A673 (cell line): ENCODE results near the gene DSCAML1. TPM values are rescaled to one million over a fixed set of nuclear protein-coding genes. Genes with fewer than 3 reads are reported as not detected.

Source experiments
- BruUV-seq: library from RNA; stranded (reverse); fragments of 400-500 nt; replicated peaks from 2 replicates; lab custom pipeline; 2021; lab: Mats Ljungman, UMichigan
- CTCF ChIA-PET: fragments of 300-600 bp; sonication (Branson Sonifier 250); formaldehyde crosslinking; loops from one replicate; lab custom pipeline; 2022; ENCODE audit warnings: antibody characterized with exemption; lab: Charles Lee
- POLR2A ChIA-PET: fragments of 300-600 bp; sonication (Branson Sonifier 250); formaldehyde crosslinking; loops from one replicate; lab custom pipeline; 2022; ENCODE audit warnings: antibody characterized with exemption; ENCODE audit not compliant: low non-redundant PET; lab: Charles Lee
- DNase-seq: peaks from one replicate; pipeline ENCODE4 v3.0.0-alpha.2; 2015; ENCODE audit warnings: low spot score
- H3K27ac ChIP-seq: fragments of 200-600 bp; sonication (generic); 2 replicates; pipeline ENCODE4 v1.5.1; 2016; ENCODE audit warnings: mixed run types, low read depth, mild to moderate bottlenecking, mixed read lengths, antibody characterized with exemption, low read length; ENCODE audit not compliant: poor library complexity, severe bottlenecking
- H3K27me3 ChIP-seq: fragments of 200-600 bp; sonication (generic); replicated peaks from 2 replicates; pipeline ENCODE4 v1.6.1; 2017; ENCODE audit warnings: mixed run types, low read depth, mild to moderate bottlenecking, mixed read lengths, antibody characterized with exemption, low read length; ENCODE audit not compliant: insufficient read depth, poor library complexity
- H3K36me3 ChIP-seq: fragments of 200-600 bp; sonication (generic); 2 replicates; pipeline ENCODE4 v1.6.1; 2016; ENCODE audit warnings: mixed run types, mild to moderate bottlenecking, mixed read lengths, antibody characterized with exemption, low read length; ENCODE audit not compliant: insufficient read depth, poor library complexity, severe bottlenecking
- H3K4me1 ChIP-seq: fragments of 200-600 bp; sonication (generic); 2 replicates; pipeline ENCODE4 v1.6.1; 2017; ENCODE audit warnings: mixed run types, mild to moderate bottlenecking, mixed read lengths, antibody characterized with exemption, low read length; ENCODE audit not compliant: insufficient read depth, poor library complexity, severe bottlenecking
- H3K4me3 ChIP-seq: fragments of 200-600 bp; sonication (generic); 2 replicates; pipeline ENCODE4 v1.5.1; 2016; ENCODE audit warnings: low read depth, mixed run types, mild to moderate bottlenecking, mixed read lengths, low read length; ENCODE audit not compliant: poor library complexity, severe bottlenecking
- H3K9me3 ChIP-seq: fragments of 200-600 bp; sonication (generic); 2 replicates; pipeline ENCODE4 v1.6.1; 2016; ENCODE audit warnings: mixed run types, low read depth, mild to moderate bottlenecking, mixed read lengths, antibody characterized with exemption, low read length; ENCODE audit not compliant: poor library complexity, severe bottlenecking
- CTCF ChIP-seq: fragments of 300-800, 200-600 bp; sonication (generic); conservative IDR thresholded peaks from 2 replicates; pipeline ENCODE4 v1.5.1; 2017; ENCODE audit warnings: low read depth, mild to moderate bottlenecking, antibody characterized with exemption, low read length, moderate library complexity, mixed read lengths
- EZH2 ChIP-seq: fragments of 200-600 bp; sonication (generic); IDR thresholded peaks from 2 replicates; pipeline ENCODE4 v1.6.1; 2017; ENCODE audit warnings: borderline replicate concordance, low read depth, mild to moderate bottlenecking, mixed read lengths, antibody characterized with exemption, low read length; ENCODE audit not compliant: poor library complexity, severe bottlenecking
- intact Hi-C: fragments of 100-400 bp; cut with micrococcal nuclease; formaldehyde crosslinking; loops from one replicate; pipeline ENCODE4 v1.10.0; 2022; ENCODE audit not compliant: unreplicated experiment
- total RNA-seq: library from RNA; stranded (reverse); gene quantifications from 2 replicates; pipeline ENCODE4 v1.2.3, GENCODE V29; 2021

Gene DSCAML1
- total RNA-seq, 1 experiment from 2014 or later = not detected

GRCh38 chr11:117412653-117413275, 384.3 kb downstream of the DSCAML1 start:
- H3K27ac ChIP-seq = no peak overlapping the region
- POLR2A ChIA-PET = no interaction called here

GRCh38 chr11:117412176-117412575, 384.8 kb downstream of the DSCAML1 start:
- ChIA-PET POLR2A (no interaction called here), CTCF (no interaction called here)
- Histone ChIP-seq H3K27ac (no peak overlapping the region), H3K36me3 (no peaks in the 10 kb centered on the region), H3K27me3 (no peaks in the 10 kb centered on the region), H3K4me1 (peaks cover 8% of the 10 kb centered on the region), H3K9me3 (no peaks in the 10 kb centered on the region), H3K4me3 (no peak overlapping the region)
- no TSS peak for BruUV-seq
- intact Hi-C loops = no loop called here
- no peak for TF ChIP-seq CTCF
- TF ChIP-seq EZH2 = no peak
- DNase-seq = no peak

More at GRCh38 chr11:117412653-117413275, 384.3 kb downstream of the DSCAML1 start:
- TF ChIP-seq EZH2 = no peak
- TF ChIP-seq CTCF = no peak
- no TSS peak for BruUV-seq
- Histone ChIP-seq H3K36me3 (no peaks in the 10 kb centered on the region), H3K27me3 (no peaks in the 10 kb centered on the region), H3K4me1 (peaks cover 8% of the 10 kb centered on the region), H3K9me3 (no peaks in the 10 kb centered on the region), H3K4me3 (no peak overlapping the region)
- no peak for DNase-seq
- intact Hi-C loops = no loop called here
- CTCF ChIA-PET = interaction anchor here (0.9 kb wide), 1 partner anchor 13 kb away, joined by 4 read pairs; no protein-coding TSS in a partner anchor

- no TSS peak for BruUV-seq
- no peaks in the 10 kb centered on the region for H3K9me3 ChIP-seq
- ChIA-PET POLR2A (no interaction called here), CTCF (interaction anchor here (0.7 kb wide), 1 partner anchor 17 kb away, joined by 6 read pairs; no protein-coding TSS in a partner anchor)
- intact Hi-C loops = no loop called here
- peaks cover 8% of the 10 kb centered on the region for H3K4me1 ChIP-seq
- no peak for DNase-seq
- TF ChIP-seq EZH2 (no peak), CTCF (no peak)
- no peak overlapping the region for H3K4me3 ChIP-seq
- no peak overlapping the region for H3K27ac ChIP-seq
- H3K27me3 ChIP-seq = no peaks in the 10 kb centered on the region
- H3K36me3 ChIP-seq = no peaks in the 10 kb centered on the region
These were observed 385.3 kb downstream of the DSCAML1 start for GRCh38 chr11:117411736-117412135.
